HG03097 (cell line): ENCODE results near the gene ABCA13.
"Not testable (repeated sequence)": the region's sequence is repeated elsewhere in the genome, so short reads cannot be mapped to it uniquely, and the experiment has no call there.

ENCODE experiments used
- ATAC-seq: cut with Tn5 transposase; IDR thresholded peaks from one replicate; pipeline ENCODE4 v1.9.1; 2021; ENCODE audit not compliant: unreplicated experiment, low FRiP score

The ABCA13 gene

GRCh38 chr7:48173313-48173712, 2.1 kb downstream of the ABCA13 start:
- no peak for ATAC-seq

- ATAC-seq = no peak
Measured at GRCh38 chr7:48173756-48174382, 2.6 kb downstream of the ABCA13 start.

GRCh38 chr7:48175019-48175418, 3.8 kb downstream of the ABCA13 start:
- ATAC-seq = no peak

DNA sequence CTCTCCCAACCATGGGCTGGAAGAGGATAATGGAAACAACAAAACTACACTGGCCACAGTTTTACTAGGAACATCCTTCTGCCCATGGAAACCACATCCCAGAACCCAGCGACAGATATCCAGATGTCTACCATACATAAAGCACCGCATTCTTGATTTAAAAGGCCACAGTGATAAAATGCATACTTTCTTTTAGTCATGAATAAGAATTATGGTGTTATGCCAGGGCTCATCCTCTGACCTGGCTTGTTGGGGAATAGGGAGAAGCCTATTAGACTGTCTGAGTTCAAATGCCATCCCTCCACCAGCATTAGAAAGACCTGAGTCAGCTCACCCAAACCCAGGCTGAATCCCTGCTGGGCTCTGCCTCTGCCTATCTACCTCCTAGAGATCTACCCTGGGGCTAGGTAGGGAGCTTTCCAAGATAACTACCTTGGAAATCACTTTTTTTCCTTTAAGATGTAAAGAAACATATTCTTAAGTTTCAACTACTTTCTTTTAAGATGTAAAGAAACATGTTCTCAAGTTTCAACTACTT, 5.2 kb downstream of the ABCA13 start:
- no peak for ATAC-seq

DNA sequence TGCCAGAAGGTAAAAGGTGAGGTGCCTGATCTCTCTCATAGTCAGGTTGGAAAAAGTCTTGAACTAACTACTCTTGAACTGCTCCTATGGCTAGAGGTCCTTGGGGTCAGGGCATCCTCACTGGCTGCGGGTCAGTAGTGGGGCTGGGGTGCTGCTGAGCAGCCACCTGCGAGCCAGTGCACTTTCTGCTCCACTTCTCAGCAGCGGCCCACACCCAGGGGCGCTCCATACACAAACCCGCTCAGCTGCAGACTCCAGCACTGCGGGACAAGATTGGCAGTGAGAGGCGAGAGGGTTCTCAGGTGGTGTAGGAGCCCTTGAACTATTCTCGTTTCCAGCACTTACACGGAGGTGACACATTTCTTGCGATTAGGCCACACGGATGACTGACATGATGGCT, 6.0 kb downstream of the ABCA13 start:
- no peak for ATAC-seq

- ATAC-seq = no peak
Measured at GRCh38 chr7:48179496-48180030, 8.3 kb downstream of the ABCA13 start.

DNA sequence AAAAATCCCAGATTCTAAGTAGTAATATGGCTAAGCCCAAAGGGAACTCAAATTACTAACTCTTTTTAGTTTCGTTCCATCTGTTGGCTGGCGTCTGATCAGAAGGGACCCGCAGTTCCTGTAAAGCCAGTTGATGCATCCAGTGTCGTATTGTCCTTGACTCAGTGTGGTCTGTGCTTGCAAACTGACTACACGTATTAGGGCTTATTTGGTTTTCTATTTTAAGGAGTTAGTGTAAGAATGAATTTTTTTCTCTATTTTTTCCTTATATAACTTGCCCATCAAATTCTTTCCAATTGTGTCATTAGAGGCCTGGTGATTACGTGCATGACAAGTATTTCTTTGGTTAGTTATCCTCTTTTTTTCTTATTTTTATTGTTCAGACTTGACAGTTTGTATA, 9.7 kb downstream of the ABCA13 start:
- no peak for ATAC-seq

GRCh38 chr7:48182718-48183369, 11.6 kb downstream of the ABCA13 start:
- ATAC-seq = no peak

DNA sequence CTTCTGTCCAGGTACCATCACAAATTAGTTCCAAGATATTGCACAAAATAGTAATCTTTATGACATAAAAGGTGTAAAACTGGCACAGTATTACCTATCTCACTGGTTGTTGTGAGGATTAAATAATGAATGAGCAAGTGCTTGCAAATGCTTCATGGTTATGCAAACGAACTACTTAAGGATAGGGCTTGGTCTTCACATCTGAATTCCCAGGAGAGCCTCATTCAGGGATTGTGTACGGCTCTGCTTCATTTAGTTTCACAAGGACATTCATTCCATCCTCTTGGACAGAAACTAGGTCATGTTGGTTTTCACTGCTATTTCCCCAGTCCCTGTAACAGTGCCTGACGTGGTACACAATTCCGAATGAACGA, 12.1 kb downstream of the ABCA13 start:
- no peak for ATAC-seq

DNA sequence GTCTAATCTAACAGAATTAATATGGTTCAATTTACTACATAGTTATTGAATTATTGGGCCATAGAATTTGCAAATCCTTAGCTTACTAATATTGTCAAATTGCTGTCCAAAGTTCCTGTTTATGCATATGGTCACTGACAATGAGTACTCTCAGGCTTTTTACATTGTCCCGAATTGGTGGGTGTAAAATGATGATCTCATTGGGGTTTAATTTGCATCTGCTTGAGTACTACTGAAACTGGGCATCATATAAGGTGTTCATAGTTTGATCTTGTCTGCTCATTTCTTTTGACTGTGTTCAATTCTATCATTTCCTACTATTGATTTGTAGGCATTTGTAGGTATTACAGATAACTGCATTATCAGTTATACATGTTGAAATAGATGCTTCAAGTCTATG, 12.7 kb downstream of the ABCA13 start:
- no peak for ATAC-seq

GRCh38 chr7:48188776-48189520, 17.7 kb downstream of the ABCA13 start:
- no peak for ATAC-seq

DNA sequence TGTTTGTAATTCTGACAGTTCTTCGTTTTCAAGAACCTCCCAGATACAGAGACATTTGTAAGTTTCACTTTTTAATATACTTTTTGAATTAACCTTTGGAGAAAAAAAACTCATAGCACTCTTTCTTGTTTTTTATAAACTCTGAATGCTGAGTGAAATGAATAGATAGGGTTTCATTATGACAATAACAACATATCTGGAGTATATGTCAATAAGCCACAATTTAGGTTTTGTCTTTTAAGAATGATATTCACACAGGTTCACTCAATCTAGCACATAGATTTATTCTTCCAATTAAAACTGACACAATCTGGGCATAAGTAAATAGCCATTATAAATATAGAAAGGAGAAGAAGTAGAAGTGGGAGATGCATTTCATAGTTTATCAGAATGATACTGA, 21.7 kb downstream of the ABCA13 start:
- no peak for ATAC-seq

- no peak for ATAC-seq
Measured at GRCh38 chr7:48193421-48193820, 22.2 kb downstream of the ABCA13 start.

DNA sequence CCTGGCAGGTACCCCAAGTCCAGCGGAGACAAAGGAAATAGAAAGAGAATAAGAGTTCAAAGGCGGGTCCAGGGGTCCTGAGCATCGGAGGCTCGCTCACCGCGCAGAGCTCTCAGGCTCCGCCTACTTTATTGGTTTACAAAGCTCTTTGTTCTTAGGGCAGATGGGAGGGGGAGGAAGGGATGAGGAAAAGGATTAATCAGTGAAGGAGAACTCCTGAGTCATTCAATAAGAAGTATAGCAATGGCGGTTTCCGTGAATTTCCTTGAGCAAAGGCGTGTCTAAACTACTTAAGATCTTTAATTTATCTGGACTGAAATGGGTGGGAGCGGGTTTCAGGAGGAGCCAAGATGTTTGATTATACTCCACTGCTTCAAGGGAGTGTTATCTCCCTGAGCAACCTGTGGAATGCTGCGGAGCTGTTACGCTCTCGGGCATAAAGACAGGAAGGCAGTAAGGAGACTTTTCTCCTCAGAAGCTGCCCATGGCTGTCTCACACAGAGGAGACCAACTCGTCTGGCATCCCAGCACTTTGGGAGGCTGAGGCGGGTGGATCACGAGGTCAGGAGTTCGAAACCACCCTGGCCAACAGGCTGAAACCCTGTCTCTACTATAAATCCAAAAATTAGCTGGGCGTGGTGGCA, 29.8 kb downstream of the ABCA13 start:
- ATAC-seq = not testable (repeated sequence)

GRCh38 chr7:48202916-48203315, 31.7 kb downstream of the ABCA13 start:
- ATAC-seq = not testable (repeated sequence)

GRCh38 chr7:48207155-48207675, 36.0 kb downstream of the ABCA13 start:
- no peak for ATAC-seq

- ATAC-seq = no peak
Measured at GRCh38 chr7:48209004-48209600, 37.8 kb downstream of the ABCA13 start.

- ATAC-seq = no peak
Measured at GRCh38 chr7:48213226-48213625, 42.0 kb downstream of the ABCA13 start.

DNA sequence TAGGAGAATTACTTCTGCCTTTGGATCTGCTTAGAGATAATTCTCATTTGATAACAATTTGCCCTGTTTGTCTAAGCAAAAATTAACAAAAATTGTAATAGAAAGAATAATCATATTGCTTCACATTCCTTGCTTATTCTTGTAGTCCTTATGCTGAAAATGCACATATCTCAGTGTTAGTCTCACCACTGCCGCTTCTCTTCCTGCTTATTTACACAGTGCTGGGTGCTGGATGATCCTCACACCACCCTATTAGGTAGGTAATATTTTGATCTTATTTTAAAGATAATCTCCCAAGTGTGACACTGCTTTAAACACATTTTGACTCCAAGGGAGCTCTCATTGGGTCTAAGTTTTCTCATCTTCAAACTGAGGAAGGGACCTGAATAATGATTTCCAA, 46.0 kb downstream of the ABCA13 start:
- no peak for ATAC-seq

DNA sequence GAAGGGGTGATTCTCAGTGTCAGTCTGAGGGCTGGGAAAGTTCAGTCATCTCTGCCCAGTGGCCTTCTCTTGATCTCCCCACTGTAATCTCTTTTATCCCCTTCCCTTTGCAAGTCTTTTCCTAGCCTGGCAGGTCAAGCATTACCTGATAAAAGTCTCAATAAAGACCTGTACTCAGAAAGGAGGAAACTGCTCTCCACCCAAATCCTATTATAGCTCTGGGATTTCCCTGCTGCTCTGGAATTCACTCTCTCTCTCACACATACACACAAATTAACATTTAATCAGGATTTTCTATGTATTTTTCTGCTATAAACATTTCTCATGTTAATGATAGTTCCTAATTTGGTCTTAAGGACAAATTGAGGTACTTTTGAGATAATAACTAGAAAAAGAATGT, 46.5 kb downstream of the ABCA13 start:
- ATAC-seq = no peak
